ENCODE results near the gene PDZK1IP1.

DNA sequence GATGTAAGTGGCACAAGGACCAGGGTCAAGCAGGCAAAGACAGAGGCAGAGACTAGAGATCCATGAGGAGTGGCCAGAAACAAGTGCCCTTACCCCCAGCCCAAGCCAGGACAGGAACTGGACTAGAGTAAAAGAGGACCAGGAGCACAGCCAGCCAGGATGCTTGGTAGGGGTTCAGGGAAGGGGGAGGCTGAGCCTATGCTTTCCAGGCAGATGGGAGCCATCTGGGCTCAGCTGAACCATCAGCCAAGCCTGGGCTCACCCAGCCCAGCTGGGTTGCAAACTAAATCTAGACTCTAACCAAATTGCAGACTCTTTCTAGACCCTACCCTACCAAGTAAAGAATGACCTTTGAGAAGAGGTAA lies 15.2 kb downstream of the PDZK1IP1 start:
- TF ChIP-seq EGR1 (IDR thresholded peaks at IDR 0.05; ENCODE audit: low read depth in 2 of 2) (no peak), YY1 (IDR thresholded peaks at IDR 0.05) (no peak), RXRA (IDR thresholded peaks at IDR 0.05) (no peak), HNF4G (IDR thresholded peaks at IDR 0.05) (no peak), GABPA (IDR thresholded peaks at IDR 0.05 in 1 of 2, conservative IDR thresholded peaks at IDR 0.05 in 1 of 2) (no peak), FOXA1 (IDR thresholded peaks at IDR 0.05) (no peak)
- TF ChIP-seq, protein P1, sequence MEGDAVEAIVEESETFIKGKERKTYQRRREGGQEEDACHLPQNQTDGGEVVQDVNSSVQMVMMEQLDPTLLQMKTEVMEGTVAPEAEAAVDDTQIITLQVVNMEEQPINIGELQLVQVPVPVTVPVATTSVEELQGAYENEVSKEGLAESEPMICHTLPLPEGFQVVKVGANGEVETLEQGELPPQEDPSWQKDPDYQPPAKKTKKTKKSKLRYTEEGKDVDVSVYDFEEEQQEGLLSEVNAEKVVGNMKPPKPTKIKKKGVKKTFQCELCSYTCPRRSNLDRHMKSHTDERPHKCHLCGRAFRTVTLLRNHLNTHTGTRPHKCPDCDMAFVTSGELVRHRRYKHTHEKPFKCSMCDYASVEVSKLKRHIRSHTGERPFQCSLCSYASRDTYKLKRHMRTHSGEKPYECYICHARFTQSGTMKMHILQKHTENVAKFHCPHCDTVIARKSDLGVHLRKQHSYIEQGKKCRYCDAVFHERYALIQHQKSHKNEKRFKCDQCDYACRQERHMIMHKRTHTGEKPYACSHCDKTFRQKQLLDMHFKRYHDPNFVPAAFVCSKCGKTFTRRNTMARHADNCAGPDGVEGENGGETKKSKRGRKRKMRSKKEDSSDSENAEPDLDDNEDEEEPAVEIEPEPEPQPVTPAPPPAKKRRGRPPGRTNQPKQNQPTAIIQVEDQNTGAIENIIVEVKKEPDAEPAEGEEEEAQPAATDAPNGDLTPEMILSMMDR (IDR thresholded peaks at IDR 0.05; ENCODE audit: low read depth, low read length, missing input control), result no peak
- TF ChIP-seq, protein P2, sequence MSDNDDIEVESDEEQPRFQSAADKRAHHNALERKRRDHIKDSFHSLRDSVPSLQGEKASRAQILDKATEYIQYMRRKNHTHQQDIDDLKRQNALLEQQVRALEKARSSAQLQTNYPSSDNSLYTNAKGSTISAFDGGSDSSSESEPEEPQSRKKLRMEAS (IDR thresholded peaks at IDR 0.05), result no peak
- TF ChIP-seq, protein P3, sequence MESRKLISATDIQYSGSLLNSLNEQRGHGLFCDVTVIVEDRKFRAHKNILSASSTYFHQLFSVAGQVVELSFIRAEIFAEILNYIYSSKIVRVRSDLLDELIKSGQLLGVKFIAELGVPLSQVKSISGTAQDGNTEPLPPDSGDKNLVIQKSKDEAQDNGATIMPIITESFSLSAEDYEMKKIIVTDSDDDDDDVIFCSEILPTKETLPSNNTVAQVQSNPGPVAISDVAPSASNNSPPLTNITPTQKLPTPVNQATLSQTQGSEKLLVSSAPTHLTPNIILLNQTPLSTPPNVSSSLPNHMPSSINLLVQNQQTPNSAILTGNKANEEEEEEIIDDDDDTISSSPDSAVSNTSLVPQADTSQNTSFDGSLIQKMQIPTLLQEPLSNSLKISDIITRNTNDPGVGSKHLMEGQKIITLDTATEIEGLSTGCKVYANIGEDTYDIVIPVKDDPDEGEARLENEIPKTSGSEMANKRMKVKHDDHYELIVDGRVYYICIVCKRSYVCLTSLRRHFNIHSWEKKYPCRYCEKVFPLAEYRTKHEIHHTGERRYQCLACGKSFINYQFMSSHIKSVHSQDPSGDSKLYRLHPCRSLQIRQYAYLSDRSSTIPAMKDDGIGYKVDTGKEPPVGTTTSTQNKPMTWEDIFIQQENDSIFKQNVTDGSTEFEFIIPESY (IDR thresholded peaks at IDR 0.05), result no peak
- TF ChIP-seq, protein P4, sequence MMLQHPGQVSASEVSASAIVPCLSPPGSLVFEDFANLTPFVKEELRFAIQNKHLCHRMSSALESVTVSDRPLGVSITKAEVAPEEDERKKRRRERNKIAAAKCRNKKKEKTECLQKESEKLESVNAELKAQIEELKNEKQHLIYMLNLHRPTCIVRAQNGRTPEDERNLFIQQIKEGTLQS (IDR thresholded peaks at IDR 0.05), result no peak
- TF ChIP-seq, protein P5, sequence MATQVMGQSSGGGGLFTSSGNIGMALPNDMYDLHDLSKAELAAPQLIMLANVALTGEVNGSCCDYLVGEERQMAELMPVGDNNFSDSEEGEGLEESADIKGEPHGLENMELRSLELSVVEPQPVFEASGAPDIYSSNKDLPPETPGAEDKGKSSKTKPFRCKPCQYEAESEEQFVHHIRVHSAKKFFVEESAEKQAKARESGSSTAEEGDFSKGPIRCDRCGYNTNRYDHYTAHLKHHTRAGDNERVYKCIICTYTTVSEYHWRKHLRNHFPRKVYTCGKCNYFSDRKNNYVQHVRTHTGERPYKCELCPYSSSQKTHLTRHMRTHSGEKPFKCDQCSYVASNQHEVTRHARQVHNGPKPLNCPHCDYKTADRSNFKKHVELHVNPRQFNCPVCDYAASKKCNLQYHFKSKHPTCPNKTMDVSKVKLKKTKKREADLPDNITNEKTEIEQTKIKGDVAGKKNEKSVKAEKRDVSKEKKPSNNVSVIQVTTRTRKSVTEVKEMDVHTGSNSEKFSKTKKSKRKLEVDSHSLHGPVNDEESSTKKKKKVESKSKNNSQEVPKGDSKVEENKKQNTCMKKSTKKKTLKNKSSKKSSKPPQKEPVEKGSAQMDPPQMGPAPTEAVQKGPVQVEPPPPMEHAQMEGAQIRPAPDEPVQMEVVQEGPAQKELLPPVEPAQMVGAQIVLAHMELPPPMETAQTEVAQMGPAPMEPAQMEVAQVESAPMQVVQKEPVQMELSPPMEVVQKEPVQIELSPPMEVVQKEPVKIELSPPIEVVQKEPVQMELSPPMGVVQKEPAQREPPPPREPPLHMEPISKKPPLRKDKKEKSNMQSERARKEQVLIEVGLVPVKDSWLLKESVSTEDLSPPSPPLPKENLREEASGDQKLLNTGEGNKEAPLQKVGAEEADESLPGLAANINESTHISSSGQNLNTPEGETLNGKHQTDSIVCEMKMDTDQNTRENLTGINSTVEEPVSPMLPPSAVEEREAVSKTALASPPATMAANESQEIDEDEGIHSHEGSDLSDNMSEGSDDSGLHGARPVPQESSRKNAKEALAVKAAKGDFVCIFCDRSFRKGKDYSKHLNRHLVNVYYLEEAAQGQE (IDR thresholded peaks at IDR 0.05), result no peak
